HepG2 (cell line): ENCODE measurements around the gene ZNF467. TPM values are rescaled to one million over a fixed set of nuclear protein-coding genes. Genes with fewer than 3 reads are reported as not detected.

Experiments used
- ATAC-seq: fragments of 200-7000 bp; cut with Tn5 transposase; 3 replicates; pipeline ENCODE4 v1.9.1; 2020; ENCODE audit warnings: mild to moderate bottlenecking, moderate library complexity
- BruUV-seq: library from RNA; stranded (reverse); fragments of 400-500 nt; replicated peaks from 2 replicates; lab custom pipeline; 2021; lab: Mats Ljungman, UMichigan
- CTCF ChIA-PET: fragments of 300-600 bp; formaldehyde crosslinking; extraction: SDS; loops from one replicate; lab custom pipeline; 2021; ENCODE audit warnings: low total read pairs, inconsistent platforms, low intra/inter-chr PET ratio; lab: Yijun Ruan, JAX
- POLR2A ChIA-PET: fragments of 350-600 bp; sonication (Branson Sonifier 250); formaldehyde crosslinking; loops from one replicate; lab custom pipeline; 2020; ENCODE audit warnings: antibody characterized with exemption, inconsistent platforms; lab: Yijun Ruan, JAX
- DNase-seq: peaks from one replicate; pipeline ENCODE4 v3.0.0-alpha.2; 2015; ENCODE audit warnings: low spot score
- FAIRE-seq: peaks from 3 replicates; lab custom pipeline; 2011; peaks lifted over from hg19 to GRCh38; lab: Jason Lieb, UNC
- H2AFZ ChIP-seq: one replicate; pipeline ENCODE4 v1.6.1; 2011; ENCODE audit warnings: low read length, inconsistent platforms
- H3K27ac ChIP-seq: fragments of 300-600 bp; 3 replicates; pipeline ENCODE4 v1.8.0; 2011; ENCODE audit warnings: mixed run types, mild to moderate bottlenecking, mixed read lengths, low read length, inconsistent platforms; ENCODE audit not compliant: insufficient read depth; ENCODE audit errors: extremely low read length
- H3K27me3 ChIP-seq, 2 experiments: fragments of 200-600 bp in 1 of 2; 2 replicates in 1 of 2; 3 replicates in 1 of 2; pipeline versions ENCODE4 v1.6.0 to v1.8.0; 2011; ENCODE audit warnings: low read length in 2 of 2, mild to moderate bottlenecking in 2 of 2, moderate library complexity in 2 of 2, inconsistent platforms in 1 of 2; ENCODE audit not compliant: insufficient read depth in 2 of 2, control insufficient read depth in 1 of 2
- H3K36me3 ChIP-seq, 2 experiments: fragments of 200-600 bp in 1 of 2; replicated peaks in 1 of 2; 2 replicates in 1 of 2; 3 replicates in 1 of 2; pipeline versions ENCODE4 v1.5.1 to v1.8.0; 2011; ENCODE audit warnings: low read length in 2 of 2, inconsistent platforms in 1 of 2; ENCODE audit not compliant: insufficient read depth in 2 of 2, control insufficient read depth in 1 of 2
- H3K4me1 ChIP-seq: 2 replicates; pipeline ENCODE4 v1.5.1; 2012; ENCODE audit warnings: low read length, inconsistent platforms; ENCODE audit not compliant: insufficient read depth
- H3K4me2 ChIP-seq: 2 replicates; pipeline ENCODE4 v1.6.0; 2011; ENCODE audit warnings: low read depth, low read length, inconsistent platforms
- H3K4me3 ChIP-seq, 3 experiments: fragments of 200-600 bp in 1 of 3; sonication (generic), shearing (Covaris generic) in 1 of 3; replicated peaks in 1 of 3; 2 replicates each; pipeline ENCODE4 v1.5.1; 2011 to 2016; ENCODE audit warnings: low read length in 3 of 3, inconsistent platforms in 2 of 3, low read depth in 2 of 3, mild to moderate bottlenecking in 2 of 3, control low read depth in 1 of 3, mixed read lengths in 1 of 3; ENCODE audit not compliant: insufficient read depth in 1 of 3
- H3K79me2 ChIP-seq: one replicate; pipeline ENCODE4 v1.6.1; 2011; ENCODE audit warnings: low read length, inconsistent platforms; ENCODE audit not compliant: insufficient read depth
- H3K9ac ChIP-seq: 2 replicates; pipeline ENCODE4 v1.6.0; 2011; ENCODE audit warnings: mild to moderate bottlenecking, low read depth, low read length, inconsistent platforms; ENCODE audit not compliant: insufficient read depth
- H3K9me3 ChIP-seq: 2 replicates; pipeline ENCODE4 v1.5.1; 2012; ENCODE audit warnings: mild to moderate bottlenecking, low read length
- H4K20me1 ChIP-seq: 2 replicates; pipeline ENCODE4 v1.6.0; 2011; ENCODE audit warnings: inconsistent platforms, mild to moderate bottlenecking, low read length, moderate library complexity; ENCODE audit not compliant: insufficient read depth
- GATAD1 ChIP-seq: IDR thresholded peaks from 2 replicates; pipeline ENCODE4 v1.6.1; 2016; ENCODE audit warnings: missing genetic modification reagents, missing compliant biosample characterization
- STAT6 ChIP-seq: sonication (generic); formaldehyde crosslinking; IDR thresholded peaks from 2 replicates; pipeline ENCODE4 v1.4.0; 2020; ENCODE audit warnings: missing genetic modification reagents, mild to moderate bottlenecking, borderline replicate concordance
- ZKSCAN5 ChIP-seq: sonication (generic); formaldehyde crosslinking; IDR thresholded peaks from 2 replicates; pipeline ENCODE4 v1.5.1; 2020; ENCODE audit warnings: mild to moderate bottlenecking, missing genetic modification reagents
- ZNF530 ChIP-seq: sonication (generic); formaldehyde crosslinking; IDR thresholded peaks from 2 replicates; pipeline ENCODE4 v1.5.0; 2020; ENCODE audit warnings: low read depth, mild to moderate bottlenecking, missing genetic modification reagents
- ZNF574 ChIP-seq: sonication (generic); formaldehyde crosslinking; IDR thresholded peaks from 2 replicates; pipeline ENCODE4 v1.4.0; 2020; ENCODE audit warnings: missing genetic modification reagents
- ZNF607 ChIP-seq: sonication (generic); formaldehyde crosslinking; IDR thresholded peaks from 2 replicates; pipeline ENCODE4 v1.5.1; 2020; ENCODE audit warnings: missing genetic modification reagents, mild to moderate bottlenecking, borderline replicate concordance
- ZNF746 ChIP-seq: sonication (generic); formaldehyde crosslinking; IDR thresholded peaks from 2 replicates; pipeline ENCODE4 v1.8.0; 2022; ENCODE audit warnings: mild to moderate bottlenecking, missing genetic modification reagents
- WGBS: methylation state at CpG from one replicate; pipeline ENCODE4 v1.1.6; 2017; ENCODE audit warnings: low lambda C conversion rate; 5-methylcytosine and 5-hydroxymethylcytosine counted together
- in situ Hi-C: cut with HindIII; loops from 2 replicates; pipeline ENCODE4 v1.10.0; 2017; ENCODE audit warnings: low pct_unique_long_range_greater_than_20kb; ENCODE audit not compliant: extremely low pct_ligation_motif_present
- intact Hi-C: fragments of 100-400 bp; cut with micrococcal nuclease; formaldehyde crosslinking; loops from one replicate; pipeline ENCODE4 v1.10.0; 2022; ENCODE audit not compliant: unreplicated experiment
- polyA plus RNA-seq, 8 experiments: library from polyadenylated mRNA; depleted of rRNA in 3 of 8; stranded (reverse) in 7 of 8; unstranded in 1 of 8; fragments of >200 nt; fragmentation: Illumina TruSeq in 4 of 8; extraction: Trizol in 4 of 8; gene quantifications; 2 replicates each; pipeline versions ENCODE4 v1.2.1 to v1.2.3, GENCODE V29; 2011 to 2016; ENCODE audit warnings: low read depth in 4 of 8, missing spikeins in 1 of 8, mixed read lengths in 1 of 8; ENCODE audit not compliant: insufficient read depth in 1 of 8
- total RNA-seq, 5 experiments: library from RNA; depleted of rRNA; stranded (reverse); fragments of >200 nt; fragmentation: Illumina TruSeq; extraction: Trizol; gene quantifications; 2 replicates each; pipeline ENCODE4 v1.2.3, GENCODE V29; 2016; ENCODE audit warnings: low read depth in 1 of 5
- TF ChIP-seq, protein P1 (sequence below): sonication (generic); formaldehyde crosslinking; IDR thresholded peaks from 2 replicates; pipeline ENCODE4; 2020; ENCODE audit warnings: missing genetic modification reagents, mild to moderate bottlenecking, borderline replicate concordance

The ZNF467 gene
- total and polyA plus RNA-seq, 2 of the 13 experiments (the other 11 are each of a cell fraction or from before 2014, with no cell fraction given), result 0.03 TPM; not detected in 1

- TF ChIP-seq STAT6 (CRISPR knock-in tag) (no peak), ZNF746 (no peak)
- TF ChIP-seq, all 625 proteins: peak for 3
Observed at GRCh38 chr7:149748076-149748874, 25.1 kb downstream of the ZNF467 start (continued).

- ATAC-seq (no peak), DNase-seq (no peak), FAIRE-seq (no peak)
- WGBS, result 8% methylated on average over 4 of the region's 4 CpGs
- POLR2A ChIA-PET, result no interaction called here
- no peak overlapping the region for H3K9ac ChIP-seq
- no peak overlapping the region for H2AFZ ChIP-seq
- no peaks in the 10 kb centered on the region for H3K36me3 ChIP-seq
- intact Hi-C loops (no loop called here), in situ Hi-C loops (no loop called here)
- no peaks in the 10 kb centered on the region for H3K79me2 ChIP-seq
- peaks cover 0 to 1% of the 10 kb centered on the region in 2 experiments; a peak in 2 of 5 replicates for H3K27me3 ChIP-seq
- no peak overlapping the region for H3K4me3 ChIP-seq
- no peaks in the 10 kb centered on the region for H4K20me1 ChIP-seq
- H3K27ac ChIP-seq, result no peak overlapping the region
- H3K4me1 ChIP-seq, result peaks cover 19% of the 10 kb centered on the region
- CTCF ChIA-PET, result no interaction called here
- BruUV-seq, result no TSS peak
- no peaks in the 10 kb centered on the region for H3K9me3 ChIP-seq
- H3K4me2 ChIP-seq, result no peak overlapping the region
- TF ChIP-seq GATAD1 (CRISPR knock-in tag) (no peak), ZNF530 (no peak), ZNF574 (no peak), ZKSCAN5 (no peak), ZNF607 (CRISPR knock-in tag) (no peak)
- TF ChIP-seq, protein P1, sequence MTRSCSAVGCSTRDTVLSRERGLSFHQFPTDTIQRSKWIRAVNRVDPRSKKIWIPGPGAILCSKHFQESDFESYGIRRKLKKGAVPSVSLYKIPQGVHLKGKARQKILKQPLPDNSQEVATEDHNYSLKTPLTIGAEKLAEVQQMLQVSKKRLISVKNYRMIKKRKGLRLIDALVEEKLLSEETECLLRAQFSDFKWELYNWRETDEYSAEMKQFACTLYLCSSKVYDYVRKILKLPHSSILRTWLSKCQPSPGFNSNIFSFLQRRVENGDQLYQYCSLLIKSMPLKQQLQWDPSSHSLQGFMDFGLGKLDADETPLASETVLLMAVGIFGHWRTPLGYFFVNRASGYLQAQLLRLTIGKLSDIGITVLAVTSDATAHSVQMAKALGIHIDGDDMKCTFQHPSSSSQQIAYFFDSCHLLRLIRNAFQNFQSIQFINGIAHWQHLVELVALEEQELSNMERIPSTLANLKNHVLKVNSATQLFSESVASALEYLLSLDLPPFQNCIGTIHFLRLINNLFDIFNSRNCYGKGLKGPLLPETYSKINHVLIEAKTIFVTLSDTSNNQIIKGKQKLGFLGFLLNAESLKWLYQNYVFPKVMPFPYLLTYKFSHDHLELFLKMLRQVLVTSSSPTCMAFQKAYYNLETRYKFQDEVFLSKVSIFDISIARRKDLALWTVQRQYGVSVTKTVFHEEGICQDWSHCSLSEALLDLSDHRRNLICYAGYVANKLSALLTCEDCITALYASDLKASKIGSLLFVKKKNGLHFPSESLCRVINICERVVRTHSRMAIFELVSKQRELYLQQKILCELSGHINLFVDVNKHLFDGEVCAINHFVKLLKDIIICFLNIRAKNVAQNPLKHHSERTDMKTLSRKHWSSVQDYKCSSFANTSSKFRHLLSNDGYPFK, result no peak
Observed at GRCh38 chr7:149743476-149744255, 29.7 kb downstream of the ZNF467 start.
